HG02885 (cell line): Measurements from ENCODE around the gene IL6R.

Experiments used
- ATAC-seq: cut with Tn5 transposase; IDR thresholded peaks from one replicate; pipeline ENCODE4 v1.9.1; 2021; ENCODE audit warnings: mild to moderate bottlenecking; ENCODE audit not compliant: unreplicated experiment, poor library complexity

IL6R gene

DNA sequence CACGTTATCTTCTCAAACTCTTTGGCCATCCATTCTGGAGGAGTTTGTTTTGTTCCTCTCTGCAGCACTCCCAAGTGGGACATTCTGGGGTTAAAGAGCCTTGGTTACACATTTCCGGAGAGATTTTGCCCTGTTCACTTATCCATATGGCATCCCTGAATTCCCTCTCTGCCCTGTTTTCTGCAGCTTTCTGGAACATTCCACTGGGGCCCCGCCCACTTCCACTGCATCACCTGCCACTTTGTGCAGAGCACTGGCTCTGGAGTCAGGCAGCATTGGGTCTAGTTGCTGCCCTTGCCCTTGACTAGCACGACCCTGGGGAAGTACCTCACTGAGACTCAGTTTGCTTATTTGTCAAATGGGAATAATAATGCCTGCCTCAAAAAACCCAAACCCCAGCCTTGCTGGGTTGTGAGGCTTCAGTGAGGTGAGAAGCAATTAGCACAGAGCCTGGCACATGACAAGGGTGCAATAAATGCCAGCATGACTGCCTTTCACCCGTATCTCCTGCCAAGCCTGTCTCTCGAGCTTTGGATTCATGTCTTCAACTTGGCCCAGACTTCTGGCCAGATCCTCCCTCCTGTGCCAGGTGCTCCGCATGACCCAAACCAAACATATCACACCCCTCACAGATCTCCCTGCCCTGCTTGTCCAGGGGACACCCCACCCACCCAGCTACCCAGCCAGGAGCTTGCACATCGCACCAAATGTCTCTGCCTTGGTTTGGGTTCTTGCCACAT is 38.3 kb downstream of the IL6R start:
- no peak for ATAC-seq

DNA sequence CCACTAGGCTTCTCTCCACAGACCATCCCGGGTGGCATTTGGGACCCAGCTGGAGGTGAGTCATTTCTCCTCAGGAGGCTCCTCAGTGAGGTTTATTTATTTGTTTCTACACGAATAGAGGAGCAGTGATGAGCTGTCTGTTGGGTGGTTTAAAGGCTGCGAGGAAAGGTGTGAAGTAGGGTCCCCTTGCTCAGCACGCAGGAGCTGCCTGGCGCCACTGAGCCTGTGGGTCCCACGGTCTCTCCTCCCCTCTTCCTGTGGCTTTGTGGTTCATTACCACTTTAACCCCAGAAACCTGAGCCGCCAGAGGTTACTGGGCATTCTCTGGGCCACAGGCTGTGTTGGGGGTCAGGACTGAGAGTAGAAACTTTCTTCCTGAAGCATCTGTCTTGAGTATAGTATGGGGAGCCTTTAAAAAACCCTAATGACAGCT is 39.9 kb downstream of the IL6R start:
- ATAC-seq = peak; percentile 49

DNA sequence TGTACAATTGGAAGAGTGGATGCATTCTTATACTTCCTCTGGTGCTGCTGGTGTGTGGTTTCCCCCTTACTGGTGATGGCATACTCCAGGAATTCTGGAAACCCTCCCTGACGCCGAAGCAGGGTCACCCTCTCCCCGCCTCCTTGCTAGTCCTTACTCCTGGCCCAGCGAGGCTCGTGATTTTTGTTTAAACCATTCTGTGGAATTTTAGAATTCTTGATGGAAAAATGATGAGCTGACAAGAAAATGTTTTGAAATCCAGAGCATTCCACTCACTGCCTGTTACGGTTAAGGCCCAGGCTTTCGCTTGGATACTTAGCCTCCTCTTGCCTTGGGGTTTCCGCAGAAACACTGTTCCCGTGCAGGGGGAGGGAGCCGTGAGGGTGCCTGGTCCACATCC is 41.1 kb downstream of the IL6R start:
- ATAC-seq = no peak

DNA sequence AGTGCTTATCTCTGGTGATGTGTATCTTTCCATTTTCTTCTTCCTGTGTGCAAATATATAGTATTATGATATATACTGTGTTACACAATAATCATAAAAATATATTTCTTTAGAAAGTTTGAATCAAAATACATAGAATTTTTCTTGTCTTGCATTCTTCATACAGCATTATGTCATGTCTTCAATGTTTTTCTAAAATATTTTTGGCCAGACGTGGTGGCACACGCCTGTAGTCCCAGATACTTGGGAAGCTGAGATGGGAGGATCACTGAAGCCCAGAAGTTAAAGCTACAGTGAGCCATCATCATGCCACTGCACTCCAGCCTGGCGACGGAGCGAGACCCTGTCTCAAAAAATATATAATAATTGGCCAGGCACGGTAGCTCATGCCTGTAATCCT is 41.6 kb downstream of the IL6R start:
- ATAC-seq = no peak

DNA sequence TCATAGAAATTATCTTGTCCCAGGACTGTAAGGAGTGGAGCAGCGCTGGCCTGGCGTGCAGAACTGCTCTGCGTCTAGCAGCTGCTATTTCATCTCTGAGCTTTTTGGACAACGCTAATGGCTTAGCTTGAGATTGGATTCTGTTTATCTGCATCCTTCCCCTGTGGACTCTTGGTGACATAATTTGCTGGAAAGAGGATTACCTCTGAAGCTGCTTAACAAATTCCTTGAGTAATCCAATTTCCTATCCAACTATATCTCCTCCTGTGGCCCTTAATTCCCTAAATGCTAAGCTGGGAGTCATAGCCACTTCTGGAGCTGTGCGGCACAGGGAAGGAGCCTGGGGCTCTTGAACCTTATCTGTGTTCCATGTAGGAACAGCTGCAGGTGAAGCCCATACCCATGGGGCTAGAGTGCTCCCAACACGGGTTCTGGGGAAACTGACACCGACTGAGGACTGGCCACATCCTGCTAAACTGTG is 43.2 kb downstream of the IL6R start:
- no peak for ATAC-seq

DNA sequence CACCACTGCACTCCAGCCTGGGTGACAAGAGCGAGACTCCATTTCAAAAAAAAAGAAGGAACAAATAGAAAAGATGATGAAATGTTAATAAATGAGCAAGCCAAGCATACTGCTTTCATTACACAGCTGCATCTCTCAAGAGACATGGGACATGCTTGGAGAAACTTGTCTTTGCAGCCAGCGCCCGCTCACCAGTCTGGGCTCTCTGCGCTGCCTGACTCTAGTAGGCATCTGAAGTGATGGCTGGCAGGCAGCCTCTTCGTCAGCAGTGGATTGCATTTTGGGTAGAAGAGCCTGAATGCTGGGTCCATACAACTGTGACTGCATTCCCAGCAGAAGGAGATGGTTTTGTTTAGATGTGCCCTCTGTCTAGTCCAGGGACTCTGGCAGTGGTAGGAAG is 48.0 kb downstream of the IL6R start:
- no peak for ATAC-seq

DNA sequence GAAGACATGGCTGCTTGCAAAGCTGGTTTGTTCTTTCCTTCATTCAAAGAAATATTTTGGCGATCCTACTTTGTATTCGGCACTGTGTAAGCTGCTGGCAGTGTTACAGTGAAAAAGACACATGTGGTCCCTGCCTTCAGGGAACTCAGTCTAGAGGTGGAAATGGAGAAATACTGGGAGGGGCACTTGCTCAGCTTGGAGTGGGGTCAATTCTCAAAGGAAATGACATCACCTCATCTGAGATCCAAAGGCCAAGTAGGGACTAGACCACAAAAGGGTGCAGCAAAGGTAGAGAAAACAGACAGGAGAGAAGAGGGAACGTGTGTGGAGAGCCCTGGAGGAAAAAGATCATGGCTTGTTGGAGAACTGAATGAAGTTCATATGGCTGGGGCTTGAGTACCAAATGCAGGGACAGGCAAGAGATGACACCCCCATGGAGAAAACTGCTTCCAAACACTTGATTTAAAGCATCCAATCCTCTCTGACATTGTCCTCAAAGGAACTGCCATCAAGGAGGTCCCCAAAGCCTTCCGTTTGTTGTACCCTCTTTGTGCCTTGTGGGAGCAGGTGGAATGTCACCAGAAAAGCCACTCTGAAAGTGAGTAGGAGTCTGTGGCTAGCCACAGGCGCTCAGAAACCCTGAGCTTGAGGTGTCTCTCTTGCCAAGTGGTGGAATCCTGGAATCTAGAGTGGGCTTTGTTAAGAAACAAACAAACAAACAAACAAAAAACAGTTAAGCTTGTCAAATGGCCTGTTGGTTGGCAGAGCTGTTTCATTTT is 48.6 kb downstream of the IL6R start:
- no peak for ATAC-seq

DNA sequence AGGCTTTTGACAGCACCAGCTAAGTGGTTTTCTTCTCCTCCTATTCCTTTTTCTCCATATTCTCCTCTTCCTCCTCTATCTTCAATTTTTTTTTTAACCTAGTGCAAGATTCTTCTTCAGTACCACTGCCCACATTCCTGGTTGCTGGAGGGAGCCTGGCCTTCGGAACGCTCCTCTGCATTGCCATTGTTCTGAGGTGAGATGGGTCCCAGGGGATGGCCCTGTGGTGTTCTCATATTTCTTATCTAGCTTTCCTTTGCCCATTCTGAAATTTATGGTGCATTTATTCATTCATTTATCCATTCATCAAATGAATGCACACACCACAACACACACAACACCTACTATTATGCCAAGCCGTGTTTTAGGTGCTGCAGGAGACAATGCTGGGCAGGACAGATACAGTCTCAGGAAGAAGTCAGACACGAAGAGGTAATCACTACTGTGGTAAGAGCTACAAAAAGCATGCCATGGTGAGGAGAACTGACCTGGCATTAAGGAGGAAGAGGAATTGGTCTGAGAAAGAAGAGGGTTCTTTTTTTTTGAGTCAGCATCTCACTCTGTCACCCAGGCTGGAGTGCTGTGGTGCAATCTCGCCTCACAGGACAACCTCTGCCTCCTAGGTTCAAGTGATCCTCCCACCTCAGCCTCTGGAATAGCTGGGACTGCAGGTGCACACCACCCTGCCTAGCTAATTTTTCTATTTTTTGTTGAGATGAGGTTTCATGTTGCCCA is 49.4 kb downstream of the IL6R start:
- no peak for ATAC-seq

DNA sequence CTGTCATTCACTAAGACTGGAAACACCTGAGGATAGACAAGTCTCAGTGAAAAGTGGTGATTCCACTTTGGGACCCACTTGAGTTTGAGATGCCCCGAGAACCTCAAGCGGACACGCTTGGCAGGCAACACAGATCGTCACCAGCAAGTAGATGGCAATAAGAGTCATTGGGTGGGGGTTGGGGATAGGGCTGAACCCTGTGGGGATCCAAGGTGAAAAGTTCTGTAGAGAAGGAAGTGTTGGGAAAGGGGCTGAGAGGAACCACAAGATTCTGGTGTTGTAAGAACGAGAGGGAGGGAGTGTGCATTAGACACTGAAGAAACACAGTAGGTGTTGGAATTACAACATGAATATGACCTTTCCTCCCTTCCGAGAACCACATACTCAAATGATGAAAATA is 51.5 kb downstream of the IL6R start:
- no peak for ATAC-seq

DNA sequence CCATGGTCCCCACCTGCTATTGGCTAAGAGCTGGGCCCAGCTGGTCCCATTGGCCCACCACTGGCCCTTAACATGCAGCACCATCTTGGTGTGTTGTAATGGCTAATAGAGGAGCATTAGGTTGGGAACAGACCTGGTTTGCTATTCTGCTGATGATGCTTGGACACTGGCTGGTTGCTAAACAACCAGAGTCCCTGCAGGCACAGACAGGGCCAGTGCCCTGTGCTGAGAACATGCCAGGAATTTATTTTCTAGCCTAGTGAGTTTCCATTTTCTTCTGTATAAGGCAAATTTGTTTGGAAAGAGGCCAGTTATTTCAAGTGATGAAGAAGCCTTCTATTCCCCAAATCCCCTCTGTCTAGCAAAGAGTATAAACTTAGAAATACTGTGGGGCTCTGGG is 53.9 kb downstream of the IL6R start:
- no peak for ATAC-seq

DNA sequence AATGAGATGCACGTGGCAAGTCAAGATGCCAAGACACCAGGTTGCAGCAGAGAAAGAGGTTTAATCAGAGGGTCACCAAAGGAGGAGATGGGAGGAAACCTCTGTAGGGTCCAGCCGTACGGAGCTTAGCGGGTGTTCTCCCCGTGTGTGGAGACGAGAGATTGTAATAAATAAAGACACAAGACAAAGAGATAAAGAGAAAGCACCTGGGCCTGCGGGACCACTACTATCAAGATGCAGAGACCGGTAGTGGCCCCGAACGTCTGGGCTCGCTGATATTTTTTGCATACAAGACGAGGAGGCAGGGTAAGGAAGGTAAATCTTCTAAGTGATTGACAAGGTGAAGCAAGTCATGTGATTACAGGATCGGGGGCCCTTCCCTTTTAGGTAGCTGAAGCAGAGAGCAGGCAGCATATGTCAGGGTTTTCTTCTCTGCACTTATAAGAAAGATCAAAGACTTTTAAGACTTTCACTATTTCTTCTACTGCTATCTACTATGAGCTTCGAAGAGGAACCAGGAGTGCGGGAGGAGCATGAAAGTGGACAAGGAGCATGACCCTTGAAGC is 55.6 kb downstream of the IL6R start:
- ATAC-seq = no peak

DNA sequence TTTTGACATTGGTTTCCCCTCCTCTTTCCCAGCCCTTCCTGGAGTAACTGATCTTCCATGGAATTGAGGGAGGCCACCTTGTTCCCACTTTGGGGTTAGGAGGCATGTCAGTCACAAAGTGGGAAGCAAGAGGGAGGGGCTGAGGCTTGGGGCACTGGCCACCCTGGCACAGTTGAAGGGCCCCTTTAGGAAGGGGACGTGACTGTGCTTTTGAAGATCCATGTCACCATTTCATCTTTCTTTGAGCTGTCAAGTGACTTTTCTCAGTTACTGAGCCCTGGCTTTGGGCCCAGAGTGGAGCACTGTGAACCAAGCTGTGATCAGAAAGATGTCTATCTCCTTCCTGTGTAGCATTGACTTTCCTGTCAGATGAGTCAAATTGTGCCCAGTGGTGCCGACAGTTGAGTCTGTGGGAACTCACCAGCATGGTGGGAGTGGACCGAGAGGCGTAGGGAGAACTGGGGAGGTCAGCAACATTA is 58.4 kb downstream of the IL6R start:
- ATAC-seq = no peak

DNA sequence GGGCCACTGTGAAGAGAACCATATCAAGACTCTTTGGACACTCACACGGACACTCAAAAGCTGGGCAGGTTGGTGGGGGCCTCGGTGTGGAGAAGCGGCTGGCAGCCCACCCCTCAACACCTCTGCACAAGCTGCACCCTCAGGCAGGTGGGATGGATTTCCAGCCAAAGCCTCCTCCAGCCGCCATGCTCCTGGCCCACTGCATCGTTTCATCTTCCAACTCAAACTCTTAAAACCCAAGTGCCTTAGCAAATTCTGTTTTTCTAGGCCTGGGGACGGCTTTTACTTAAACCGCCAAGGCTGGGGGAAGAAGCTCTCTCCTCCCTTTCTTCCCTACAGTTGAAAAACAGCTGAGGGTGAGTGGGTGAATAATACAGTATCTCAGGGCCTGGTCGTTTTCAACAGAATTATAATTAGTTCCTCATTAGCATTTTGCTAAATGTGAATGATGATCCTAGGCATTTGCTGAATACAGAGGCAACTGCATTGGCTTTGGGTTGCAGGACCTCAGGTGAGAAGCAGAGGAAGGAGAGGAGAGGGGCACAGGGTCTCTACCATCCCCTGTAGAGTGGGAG is 60.6 kb downstream of the IL6R start:
- ATAC-seq = no peak

DNA sequence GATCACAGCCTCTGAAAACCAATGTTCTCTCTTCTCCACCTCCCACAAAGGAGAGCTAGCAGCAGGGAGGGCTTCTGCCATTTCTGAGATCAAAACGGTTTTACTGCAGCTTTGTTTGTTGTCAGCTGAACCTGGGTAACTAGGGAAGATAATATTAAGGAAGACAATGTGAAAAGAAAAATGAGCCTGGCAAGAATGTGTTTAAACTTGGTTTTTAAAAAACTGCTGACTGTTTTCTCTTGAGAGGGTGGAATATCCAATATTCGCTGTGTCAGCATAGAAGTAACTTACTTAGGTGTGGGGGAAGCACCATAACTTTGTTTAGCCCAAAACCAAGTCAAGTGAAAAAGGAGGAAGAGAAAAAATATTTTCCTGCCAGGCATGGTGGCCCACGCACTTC is 61.1 kb downstream of the IL6R start:
- no peak for ATAC-seq

DNA sequence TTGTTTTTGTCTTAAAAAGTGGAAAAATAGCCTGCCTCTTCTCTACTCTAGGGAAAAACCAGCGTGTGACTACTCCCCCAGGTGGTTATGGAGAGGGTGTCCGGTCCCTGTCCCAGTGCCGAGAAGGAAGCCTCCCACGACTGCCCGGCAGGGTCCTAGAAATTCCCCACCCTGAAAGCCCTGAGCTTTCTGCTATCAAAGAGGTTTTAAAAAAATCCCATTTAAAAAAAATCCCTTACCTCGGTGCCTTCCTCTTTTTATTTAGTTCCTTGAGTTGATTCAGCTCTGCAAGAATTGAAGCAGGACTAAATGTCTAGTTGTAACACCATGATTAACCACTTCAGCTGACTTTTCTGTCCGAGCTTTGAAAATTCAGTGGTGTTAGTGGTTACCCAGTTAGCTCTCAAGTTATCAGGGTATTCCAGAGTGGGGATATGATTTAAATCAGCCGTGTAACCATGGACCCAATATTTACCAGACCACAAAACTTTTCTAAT is 61.8 kb downstream of the IL6R start:
- no peak for ATAC-seq

DNA sequence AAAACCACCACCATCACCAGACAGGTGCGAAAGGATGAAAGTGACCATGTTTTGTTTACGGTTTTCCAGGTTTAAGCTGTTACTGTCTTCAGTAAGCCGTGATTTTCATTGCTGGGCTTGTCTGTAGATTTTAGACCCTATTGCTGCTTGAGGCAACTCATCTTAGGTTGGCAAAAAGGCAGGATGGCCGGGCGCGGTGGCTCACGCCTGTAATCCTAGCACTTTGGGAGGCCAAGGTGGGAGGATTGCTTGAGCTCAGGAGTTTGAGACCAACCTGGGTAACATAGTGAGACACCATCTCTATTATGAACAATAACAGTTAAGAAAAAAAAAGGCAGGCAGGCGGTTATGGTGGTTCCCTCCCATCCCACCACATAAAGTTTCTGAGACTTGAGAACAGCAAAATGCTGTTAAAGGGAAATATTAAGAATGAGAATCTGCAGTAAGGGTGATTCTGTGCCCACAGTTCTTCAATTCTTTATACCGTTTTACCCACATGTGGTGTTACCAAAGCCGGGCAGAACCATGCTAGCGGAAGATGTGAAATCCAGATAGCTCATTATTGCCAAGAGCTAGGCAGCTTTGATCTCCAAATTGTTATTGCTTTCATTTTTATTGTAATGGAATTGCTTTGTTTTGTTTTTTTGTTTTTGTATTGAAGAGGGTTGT is 62.4 kb downstream of the IL6R start:
- no peak for ATAC-seq

DNA sequence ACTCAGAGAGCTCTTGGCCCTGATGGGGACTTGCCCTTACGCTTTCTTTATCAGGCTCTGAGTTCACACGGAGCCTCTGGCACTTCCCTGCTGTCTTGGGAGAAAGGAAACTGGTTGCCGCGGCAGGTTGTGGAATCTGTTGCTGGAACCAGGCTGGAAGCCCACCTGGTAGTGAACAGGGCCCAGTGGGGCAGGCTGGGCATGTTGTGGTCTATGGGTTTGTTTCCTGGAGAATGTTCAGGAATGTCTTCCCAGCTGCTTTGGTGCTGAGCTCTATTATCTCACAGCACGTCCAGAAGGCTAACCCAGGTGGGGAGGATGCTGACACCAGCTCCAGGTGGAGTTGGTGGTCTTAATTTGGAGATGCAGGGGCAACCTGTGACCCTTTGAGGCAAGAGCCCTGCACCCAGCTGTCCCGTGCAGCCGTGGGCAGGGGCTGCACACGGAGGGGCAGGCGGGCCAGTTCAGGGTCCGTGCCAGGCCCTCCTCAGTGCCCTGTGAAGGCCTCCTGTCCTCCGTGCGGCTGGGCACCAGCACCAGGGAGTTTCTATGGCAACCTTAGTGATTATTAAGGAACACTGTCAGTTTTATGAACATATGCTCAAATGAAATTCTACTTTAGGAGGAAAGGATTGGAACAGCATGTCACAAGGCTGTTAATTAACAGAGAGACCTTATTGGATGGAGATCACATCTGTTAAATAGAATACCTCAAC is 63.5 kb downstream of the IL6R start:
- ATAC-seq = no peak

DNA sequence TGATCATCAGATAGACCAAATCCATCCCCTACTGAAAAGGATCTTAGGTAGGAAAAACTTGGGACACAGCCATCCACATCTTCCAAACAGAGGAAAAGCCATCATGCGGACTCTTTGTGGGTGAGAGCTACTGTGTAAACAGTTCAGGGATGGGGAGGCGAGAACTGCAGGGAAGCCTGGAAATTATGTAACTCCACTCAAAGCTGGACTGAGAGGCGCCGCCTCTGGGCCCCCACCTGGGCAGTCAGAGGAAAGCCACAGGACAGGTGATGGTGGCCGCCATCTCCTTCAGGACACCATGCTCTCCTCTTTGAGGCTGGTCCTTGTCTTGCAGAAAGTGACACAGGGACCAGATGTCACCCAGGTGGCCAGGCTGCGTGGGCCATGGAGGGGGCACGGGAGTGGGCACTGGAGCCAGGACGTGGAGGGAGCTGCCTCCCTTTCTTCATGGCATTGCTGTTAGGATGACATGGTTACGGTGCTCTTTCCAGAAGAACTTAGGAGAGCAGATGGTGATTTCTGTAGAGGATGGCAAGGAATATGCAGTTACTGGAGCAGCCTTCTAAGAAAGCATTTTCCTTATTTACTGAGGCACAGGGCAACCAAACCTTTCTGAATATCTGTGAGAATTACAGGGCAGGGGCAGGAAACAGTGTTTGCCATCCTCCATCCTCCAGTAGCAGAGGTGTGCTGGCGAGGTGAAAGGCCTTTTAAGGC is 64.9 kb downstream of the IL6R start:
- ATAC-seq = no peak
